Measurements from ENCODE around the gene NSL1. TPM values are rescaled to one million over a fixed set of nuclear protein-coding genes. Genes with fewer than 3 reads are reported as not detected.
"Not testable (repeated sequence)": the region's sequence is repeated elsewhere in the genome, so short reads cannot be mapped to it uniquely, and the experiment has no call there.

NSL1 gene
- polyA plus RNA-seq, 4 donors, result 44.1 to 46.3 (median 44.8) TPM

GRCh38 chr1:212785871-212786270 lies 5.7 kb downstream of the NSL1 start:
- DNase-seq (ENCODE audit: low read depth in 4 of 4, low spot score in 2 of 4), result no peak

- no peak for DNase-seq (ENCODE audit: low read depth in 4 of 4, low spot score in 2 of 4)
Measured at GRCh38 chr1:212783976-212784375, 7.6 kb downstream of the NSL1 start.

- no peak for DNase-seq (ENCODE audit: low read depth in 4 of 4, low spot score in 2 of 4)
Measured at GRCh38 chr1:212782422-212783154, 9.0 kb downstream of the NSL1 start.

GRCh38 chr1:212781225-212781624 lies 10.4 kb downstream of the NSL1 start:
- DNase-seq (ENCODE audit: low read depth in 4 of 4, low spot score in 2 of 4), result no peak

GRCh38 chr1:212780759-212781158 lies 10.8 kb downstream of the NSL1 start:
- no peak for DNase-seq (ENCODE audit: low read depth in 4 of 4, low spot score in 2 of 4)

GRCh38 chr1:212779086-212779485 lies 12.5 kb downstream of the NSL1 start:
- not testable (repeated sequence) for DNase-seq (ENCODE audit: low read depth in 4 of 4, low spot score in 2 of 4)

GRCh38 chr1:212777151-212777550 lies 14.4 kb downstream of the NSL1 start:
- DNase-seq (ENCODE audit: low read depth in 4 of 4, low spot score in 2 of 4), result no peak

GRCh38 chr1:212775241-212775640 lies 16.3 kb downstream of the NSL1 start:
- no peak for DNase-seq (ENCODE audit: low read depth in 4 of 4, low spot score in 2 of 4)

GRCh38 chr1:212774584-212774983 lies 17.0 kb downstream of the NSL1 start:
- no peak for DNase-seq (ENCODE audit: low read depth in 4 of 4, low spot score in 2 of 4)

GRCh38 chr1:212773011-212773410 lies 18.6 kb downstream of the NSL1 start:
- no peak for DNase-seq (ENCODE audit: low read depth in 4 of 4, low spot score in 2 of 4)

- DNase-seq (ENCODE audit: low read depth in 4 of 4, low spot score in 2 of 4), result no peak
Measured at GRCh38 chr1:212771341-212771740, 20.2 kb downstream of the NSL1 start.

- no peak for DNase-seq (ENCODE audit: low read depth in 4 of 4, low spot score in 2 of 4)
Measured at GRCh38 chr1:212769459-212770167, 22.0 kb downstream of the NSL1 start.

GRCh38 chr1:212766825-212767224 lies 24.8 kb downstream of the NSL1 start:
- DNase-seq (ENCODE audit: low read depth in 4 of 4, low spot score in 2 of 4), result not testable (repeated sequence)

GRCh38 chr1:212764718-212765281 lies 26.8 kb downstream of the NSL1 start:
- DNase-seq (ENCODE audit: low read depth in 4 of 4, low spot score in 2 of 4), result not testable (repeated sequence)

GRCh38 chr1:212762839-212763238 lies 28.7 kb downstream of the NSL1 start:
- DNase-seq (ENCODE audit: low read depth in 4 of 4, low spot score in 2 of 4), result no peak

GRCh38 chr1:212762234-212762633 lies 29.3 kb downstream of the NSL1 start:
- DNase-seq (ENCODE audit: low read depth in 4 of 4, low spot score in 2 of 4), result no peak

GRCh38 chr1:212760126-212760823 lies 31.3 kb downstream of the NSL1 start:
- no peak for DNase-seq (ENCODE audit: low read depth in 4 of 4, low spot score in 2 of 4)

GRCh38 chr1:212759683-212760082 lies 31.9 kb downstream of the NSL1 start:
- DNase-seq (ENCODE audit: low read depth in 4 of 4, low spot score in 2 of 4), result no peak

- DNase-seq (ENCODE audit: low read depth in 4 of 4, low spot score in 2 of 4), result no peak
Measured at GRCh38 chr1:212754680-212755079, 36.9 kb downstream of the NSL1 start.

GRCh38 chr1:212754193-212754592 lies 37.4 kb downstream of the NSL1 start:
- no peak for DNase-seq (ENCODE audit: low read depth in 4 of 4, low spot score in 2 of 4)

GRCh38 chr1:212753749-212754148 lies 37.8 kb downstream of the NSL1 start:
- no peak for DNase-seq (ENCODE audit: low read depth in 4 of 4, low spot score in 2 of 4)

All from left renal cortex interstitium (tissue), 4 donors.